Progenitor cell of endocrine pancreas (in vitro differentiated cells): Measurements from ENCODE around the gene APH1A. TPM values are rescaled to one million over a fixed set of nuclear protein-coding genes. Genes with fewer than 3 reads are reported as not detected.
"Not testable (repeated sequence)": the region's sequence is repeated elsewhere in the genome, so short reads cannot be mapped to it uniquely, and the experiment has no call there.

Source experiments
- DNase-seq: peaks from one replicate; pipeline ENCODE4 v3.0.0; 2021; ENCODE audit warnings: low spot score; ENCODE audit not compliant: unreplicated experiment
- H3K27ac Mint-ChIP-seq: 2 replicates; pipeline ENCODE4 v1.8.0; 2021; ENCODE audit warnings: mild to moderate bottlenecking, moderate library complexity, mixed read lengths
- H3K27me3 Mint-ChIP-seq: 2 replicates; pipeline ENCODE4 v1.8.0; 2021; ENCODE audit warnings: mixed read lengths
- H3K36me3 Mint-ChIP-seq: 2 replicates; pipeline ENCODE4 v1.8.0; 2022; ENCODE audit warnings: mixed read lengths; ENCODE audit not compliant: insufficient read depth
- H3K4me1 Mint-ChIP-seq: 2 replicates; pipeline ENCODE4 v1.8.0; 2021; ENCODE audit warnings: low read depth, mixed read lengths
- H3K4me3 Mint-ChIP-seq: 2 replicates; pipeline ENCODE4 v1.8.0; 2021; ENCODE audit warnings: low read depth, mild to moderate bottlenecking, moderate library complexity, mixed read lengths
- H3K9me3 Mint-ChIP-seq: 2 replicates; pipeline ENCODE4 v1.8.0; 2021; ENCODE audit warnings: low read depth, mixed read lengths
- CTCF ChIP-seq: fragments of 200-600 bp; sonication (generic); IDR thresholded peaks from one replicate; pipeline ENCODE4 v1.5.0; 2021; ENCODE audit warnings: antibody characterized with exemption, mild to moderate bottlenecking; ENCODE audit not compliant: unreplicated experiment
- total RNA-seq: library from RNA; stranded (reverse); gene quantifications from 2 replicates; pipeline ENCODE4 v1.2.1, GENCODE V29; 2021

Gene APH1A
- total RNA-seq, 1 donor from 2014 or later, result 129 TPM

GRCh38 chr1:150235294-150235851 lies 33.4 kb downstream of the APH1A start:
- no peak for DNase-seq
- peaks cover 3% of the 10 kb centered on the region for H3K36me3 Mint-ChIP-seq
- no peak overlapping the region for H3K4me3 Mint-ChIP-seq
- peaks cover 3% of the 10 kb centered on the region for H3K27me3 Mint-ChIP-seq
- no peak overlapping the region for H3K27ac Mint-ChIP-seq
- no peaks in the 10 kb centered on the region for H3K9me3 Mint-ChIP-seq
- no peak for TF ChIP-seq CTCF
- peaks cover 19% of the 10 kb centered on the region for H3K4me1 Mint-ChIP-seq

GRCh38 chr1:150234566-150235293 lies 34.1 kb downstream of the APH1A start:
- Mint-ChIP-seq H3K27me3 (no peaks in the 10 kb centered on the region), H3K4me3 (no peak overlapping the region), H3K9me3 (no peaks in the 10 kb centered on the region), H3K4me1 (peaks cover 19% of the 10 kb centered on the region), H3K36me3 (peaks cover 5% of the 10 kb centered on the region), H3K27ac (peak overlapping the region; percentile 91)
- peak; percentile 41 for DNase-seq
- no peak for TF ChIP-seq CTCF

GRCh38 chr1:150234309-150234565 lies 34.6 kb downstream of the APH1A start:
- Mint-ChIP-seq H3K27ac (peak overlapping the region; percentile 91), H3K9me3 (no peaks in the 10 kb centered on the region), H3K27me3 (no peaks in the 10 kb centered on the region), H3K4me3 (no peak overlapping the region), H3K36me3 (peaks cover 5% of the 10 kb centered on the region), H3K4me1 (peaks cover 19% of the 10 kb centered on the region)
- no peak for TF ChIP-seq CTCF
- no peak for DNase-seq

GRCh38 chr1:150233359-150234308 lies 35.2 kb downstream of the APH1A start:
- H3K9me3 Mint-ChIP-seq, result no peaks in the 10 kb centered on the region

GRCh38 chr1:150232921-150233320 lies 35.9 kb downstream of the APH1A start:
- Mint-ChIP-seq H3K4me3 (peak overlapping the region; percentile 14), H3K4me1 (peaks cover 19% of the 10 kb centered on the region), H3K27ac (peak overlapping the region; percentile 91)
- DNase-seq, H3K9me3 Mint-ChIP-seq, H3K27me3 Mint-ChIP-seq, H3K36me3 Mint-ChIP-seq: not testable (repeated sequence)

More at GRCh38 chr1:150233359-150234308, 35.2 kb downstream of the APH1A start:
- Mint-ChIP-seq H3K27me3 (no peaks in the 10 kb centered on the region), H3K27ac (peak overlapping the region; percentile 91), H3K4me3 (no peak overlapping the region), H3K36me3 (peaks cover 8% of the 10 kb centered on the region), H3K4me1 (peaks cover 19% of the 10 kb centered on the region)
- TF ChIP-seq CTCF, result no peak
- DNase-seq, result peak; percentile 21

- DNase-seq, H3K27me3 Mint-ChIP-seq, H3K4me3 Mint-ChIP-seq, H3K4me1 Mint-ChIP-seq, H3K27ac Mint-ChIP-seq, H3K9me3 Mint-ChIP-seq: not testable (repeated sequence)
- H3K36me3 Mint-ChIP-seq, result peaks cover 27% of the 10 kb centered on the region
Observed at GRCh38 chr1:150228246-150228645, 40.6 kb downstream of the APH1A start.
